Measurements from ENCODE around the gene VMAC. TPM values are rescaled to one million over a fixed set of nuclear protein-coding genes. Genes with fewer than 3 reads are reported as not detected.

The VMAC gene
- total and polyA plus RNA-seq, 12 donors = 1.3 to 5.8 (median 2.5) TPM

- Histone ChIP-seq H3K4me3 (no peak overlapping the region), H3K27ac (peak overlapping the region; percentile 50 to 82 (median 70)), H3K4me1 (peaks cover 8 to 31% (median 21%) of the 10 kb centered on the region in 9 donors), H3K36me3 (peaks cover 4 to 100% (median 72%) of the 10 kb centered on the region in 9 donors), H3K27me3 (no peaks in the 10 kb centered on the region), H3K9me3 (no peaks in the 10 kb centered on the region)
- intact Hi-C loops (cut with DNase I) = no loop called here
- WGBS, 2 donors = 78 to 83% methylated on average over 8 of the region's 8 CpGs
- DNase-seq = no peak
- peak in 2 of 8 donors; percentile 5 to 13 for ATAC-seq
- TF ChIP-seq, protein P1, sequence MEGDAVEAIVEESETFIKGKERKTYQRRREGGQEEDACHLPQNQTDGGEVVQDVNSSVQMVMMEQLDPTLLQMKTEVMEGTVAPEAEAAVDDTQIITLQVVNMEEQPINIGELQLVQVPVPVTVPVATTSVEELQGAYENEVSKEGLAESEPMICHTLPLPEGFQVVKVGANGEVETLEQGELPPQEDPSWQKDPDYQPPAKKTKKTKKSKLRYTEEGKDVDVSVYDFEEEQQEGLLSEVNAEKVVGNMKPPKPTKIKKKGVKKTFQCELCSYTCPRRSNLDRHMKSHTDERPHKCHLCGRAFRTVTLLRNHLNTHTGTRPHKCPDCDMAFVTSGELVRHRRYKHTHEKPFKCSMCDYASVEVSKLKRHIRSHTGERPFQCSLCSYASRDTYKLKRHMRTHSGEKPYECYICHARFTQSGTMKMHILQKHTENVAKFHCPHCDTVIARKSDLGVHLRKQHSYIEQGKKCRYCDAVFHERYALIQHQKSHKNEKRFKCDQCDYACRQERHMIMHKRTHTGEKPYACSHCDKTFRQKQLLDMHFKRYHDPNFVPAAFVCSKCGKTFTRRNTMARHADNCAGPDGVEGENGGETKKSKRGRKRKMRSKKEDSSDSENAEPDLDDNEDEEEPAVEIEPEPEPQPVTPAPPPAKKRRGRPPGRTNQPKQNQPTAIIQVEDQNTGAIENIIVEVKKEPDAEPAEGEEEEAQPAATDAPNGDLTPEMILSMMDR (IDR thresholded peaks at IDR 0.05) = no peak
These were observed 22.8 kb downstream of the VMAC start for GRCh38 chr19:5927441-5927821.

- intact Hi-C loops (cut with DNase I) = no loop called here
- peaks cover 8 to 44% (median 30%) of the 10 kb centered on the region in 9 donors for H3K4me1 ChIP-seq
- DNase-seq = no peak
- ATAC-seq = no peak
- peaks cover 1 to 100% (median 60%) of the 10 kb centered on the region in 9 donors for H3K36me3 ChIP-seq
- TF ChIP-seq, protein P1 (IDR thresholded peaks at IDR 0.05) = no peak
- WGBS, 2 donors = 89% methylated on average over 13 of the region's 13 CpGs
- no peaks in the 10 kb centered on the region for H3K27me3 ChIP-seq
- no peak overlapping the region for H3K4me3 ChIP-seq
- H3K9me3 ChIP-seq = no peaks in the 10 kb centered on the region
- peak overlapping the region in 1 of 10 donors; percentile 37 for H3K27ac ChIP-seq
These were observed 24.5 kb downstream of the VMAC start for GRCh38 chr19:5929179-5929578.

DNA sequence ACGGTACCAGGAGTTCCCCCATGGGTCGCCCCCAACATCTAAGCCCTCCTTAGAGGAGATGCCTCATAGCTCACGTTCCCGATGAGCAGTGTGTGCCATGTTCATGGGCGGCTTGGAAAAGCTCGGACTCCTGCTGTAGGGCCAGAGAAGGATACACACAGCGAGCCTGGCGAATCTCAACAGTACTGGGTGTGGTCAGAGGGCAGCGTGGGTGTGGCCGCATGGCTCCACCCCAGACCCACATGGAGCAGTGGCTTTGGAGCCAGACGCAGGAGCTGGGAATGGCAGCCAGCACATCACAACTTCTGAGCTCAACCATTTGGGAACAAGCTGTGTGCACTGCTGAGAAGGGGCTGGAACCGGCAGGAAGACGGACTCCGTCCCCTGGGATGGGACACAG, 25.0 kb downstream of the VMAC start:
- no peak for DNase-seq
- Histone ChIP-seq H3K4me1 (peaks cover 8 to 48% (median 32%) of the 10 kb centered on the region in 9 donors), H3K9me3 (no peaks in the 10 kb centered on the region), H3K27me3 (no peaks in the 10 kb centered on the region), H3K4me3 (no peak overlapping the region), H3K36me3 (peaks cover 0 to 99% (median 56%) of the 10 kb centered on the region in 9 donors), H3K27ac (peak overlapping the region in 1 of 10 donors; percentile 37)
- TF ChIP-seq, protein P1 (IDR thresholded peaks at IDR 0.05) = no peak
- intact Hi-C loops (cut with DNase I) = no loop called here
- 79 to 83% methylated on average over 14 of the region's 14 CpGs for WGBS, 2 donors
- no peak for ATAC-seq

DNA sequence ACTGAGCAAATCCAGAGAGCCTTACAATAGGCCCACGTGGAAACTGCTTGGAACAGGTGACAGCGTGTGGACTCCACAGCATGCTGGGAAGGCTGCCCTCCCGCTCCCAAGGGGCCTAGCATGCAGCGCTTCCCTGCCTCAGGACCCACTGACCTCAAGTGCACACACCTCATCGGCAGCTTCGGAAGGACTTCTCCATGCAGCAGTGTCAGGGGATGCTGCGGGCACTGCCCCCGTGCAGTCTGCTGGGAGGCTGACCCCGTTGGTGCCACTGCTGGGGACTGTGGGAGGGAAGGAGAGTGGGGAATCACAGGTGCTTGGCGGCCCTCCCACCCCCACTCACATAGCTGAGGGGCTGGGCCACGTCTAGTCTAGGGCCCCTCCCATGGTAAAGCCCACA, 26.6 kb downstream of the VMAC start:
- intact Hi-C loops (cut with DNase I) = no loop called here
- H3K27ac ChIP-seq = no peak overlapping the region
- H3K36me3 ChIP-seq = peaks cover 0 to 96% (median 42%) of the 10 kb centered on the region in 9 donors
- no peak overlapping the region for H3K4me3 ChIP-seq
- no peaks in the 10 kb centered on the region for H3K27me3 ChIP-seq
- ATAC-seq (no peak), DNase-seq (no peak)
- WGBS, 2 donors = 87 to 89% methylated on average over 11 of the region's 11 CpGs
- peaks cover 14 to 54% (median 44%) of the 10 kb centered on the region in 9 donors for H3K4me1 ChIP-seq
- TF ChIP-seq, protein P1 (IDR thresholded peaks at IDR 0.05) = no peak
- H3K9me3 ChIP-seq = no peaks in the 10 kb centered on the region

Measured in heart right ventricle (tissue), 16 donors.